ENCODE measurements around the gene ZNF821.
"Not testable (repeated sequence)": the region's sequence is repeated elsewhere in the genome, so short reads cannot be mapped to it uniquely, and the experiment has no call there.

DNA sequence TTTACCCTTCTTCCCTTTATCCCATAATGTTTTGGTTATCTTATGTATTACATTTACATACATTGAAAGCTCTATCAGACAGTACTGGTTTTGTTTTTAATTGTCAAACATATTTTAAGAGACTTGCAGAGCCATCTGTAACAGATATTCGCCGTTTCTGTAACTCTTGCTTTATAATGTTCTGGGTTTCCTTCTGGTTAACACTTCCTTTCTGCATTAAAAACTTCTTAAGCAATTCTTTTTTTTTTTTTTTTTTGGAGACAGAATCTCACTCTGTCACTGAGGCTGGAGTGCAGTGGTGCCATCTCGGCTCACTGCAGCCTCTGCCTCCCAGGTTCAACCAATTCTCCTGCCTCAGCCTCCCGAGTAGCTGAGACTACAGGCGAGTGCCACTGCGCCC lies 21.8 kb upstream of the ZNF821 start:
- not testable (repeated sequence) for TF ChIP-seq EZH2 (IDR thresholded peaks at IDR 0.05); POLR2AphosphoS5 (IDR thresholded peaks at IDR 0.05; ENCODE audit: borderline replicate concordance, low read depth, low read length)

Data from SK-N-MC (cell line).